ENCODE measurements around the gene SLC25A6.

- TF ChIP-seq NCOR1 (IDR thresholded peaks at IDR 0.05) (no peak), SMAD1 (IDR thresholded peaks at IDR 0.05; ENCODE audit: low read depth, low read length, partially characterized antibody) (no peak), GTF2F1 (IDR thresholded peaks at IDR 0.05; ENCODE audit: low read depth, low read length) (no peak), ATF2 (CRISPR knock-in tag; IDR thresholded peaks at IDR 0.05) (no peak), ZHX1 (conservative IDR thresholded peaks at IDR 0.05; ENCODE audit: low read length) (no peak), NEUROD1 (IDR thresholded peaks at IDR 0.05; ENCODE audit: borderline replicate concordance, low read depth, low read length, partially characterized antibody) (no peak), POLR2A (conservative IDR thresholded peaks at IDR 0.05) (no peak), HINFP (tag; conservative IDR thresholded peaks at IDR 0.05; ENCODE audit: low read depth) (no peak)
- TF ChIP-seq, protein P1, sequence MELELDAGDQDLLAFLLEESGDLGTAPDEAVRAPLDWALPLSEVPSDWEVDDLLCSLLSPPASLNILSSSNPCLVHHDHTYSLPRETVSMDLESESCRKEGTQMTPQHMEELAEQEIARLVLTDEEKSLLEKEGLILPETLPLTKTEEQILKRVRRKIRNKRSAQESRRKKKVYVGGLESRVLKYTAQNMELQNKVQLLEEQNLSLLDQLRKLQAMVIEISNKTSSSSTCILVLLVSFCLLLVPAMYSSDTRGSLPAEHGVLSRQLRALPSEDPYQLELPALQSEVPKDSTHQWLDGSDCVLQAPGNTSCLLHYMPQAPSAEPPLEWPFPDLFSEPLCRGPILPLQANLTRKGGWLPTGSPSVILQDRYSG (tag; conservative IDR thresholded peaks at IDR 0.05; ENCODE audit: low read depth), result no peak
- TF ChIP-seq, protein P2, sequence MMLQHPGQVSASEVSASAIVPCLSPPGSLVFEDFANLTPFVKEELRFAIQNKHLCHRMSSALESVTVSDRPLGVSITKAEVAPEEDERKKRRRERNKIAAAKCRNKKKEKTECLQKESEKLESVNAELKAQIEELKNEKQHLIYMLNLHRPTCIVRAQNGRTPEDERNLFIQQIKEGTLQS (IDR thresholded peaks at IDR 0.05), result no peak
- TF ChIP-seq, protein P2 (CRISPR knock-in tag; conservative IDR thresholded peaks at IDR 0.05), result no peak
- TF ChIP-seq, protein P3, sequence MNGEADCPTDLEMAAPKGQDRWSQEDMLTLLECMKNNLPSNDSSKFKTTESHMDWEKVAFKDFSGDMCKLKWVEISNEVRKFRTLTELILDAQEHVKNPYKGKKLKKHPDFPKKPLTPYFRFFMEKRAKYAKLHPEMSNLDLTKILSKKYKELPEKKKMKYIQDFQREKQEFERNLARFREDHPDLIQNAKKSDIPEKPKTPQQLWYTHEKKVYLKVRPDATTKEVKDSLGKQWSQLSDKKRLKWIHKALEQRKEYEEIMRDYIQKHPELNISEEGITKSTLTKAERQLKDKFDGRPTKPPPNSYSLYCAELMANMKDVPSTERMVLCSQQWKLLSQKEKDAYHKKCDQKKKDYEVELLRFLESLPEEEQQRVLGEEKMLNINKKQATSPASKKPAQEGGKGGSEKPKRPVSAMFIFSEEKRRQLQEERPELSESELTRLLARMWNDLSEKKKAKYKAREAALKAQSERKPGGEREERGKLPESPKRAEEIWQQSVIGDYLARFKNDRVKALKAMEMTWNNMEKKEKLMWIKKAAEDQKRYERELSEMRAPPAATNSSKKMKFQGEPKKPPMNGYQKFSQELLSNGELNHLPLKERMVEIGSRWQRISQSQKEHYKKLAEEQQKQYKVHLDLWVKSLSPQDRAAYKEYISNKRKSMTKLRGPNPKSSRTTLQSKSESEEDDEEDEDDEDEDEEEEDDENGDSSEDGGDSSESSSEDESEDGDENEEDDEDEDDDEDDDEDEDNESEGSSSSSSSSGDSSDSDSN (IDR thresholded peaks at IDR 0.05; ENCODE audit: borderline replicate concordance in 1 of 2, low read depth in 2 of 2, low read length in 2 of 2), result no peak
These were observed 42.9 kb upstream of the SLC25A6 start for GRCh38 chrX:1434871-1435240.

All from K562 (cell line).